ENCODE results near the gene SCN4B. TPM values are rescaled to one million over a fixed set of nuclear protein-coding genes. Genes with fewer than 3 reads are reported as not detected.

SCN4B gene
- total RNA-seq, 1 experiment from 2014 or later: 1.6 TPM

- Mint-ChIP-seq H3K4me1 (peaks cover 5 to 6% of the 10 kb centered on the region in 2 experiments), H3K9me3 (no peaks in the 10 kb centered on the region), H3K4me3 (no peak overlapping the region), H3K36me3 (ENCODE audit: insufficient read depth in 1 of 3, low read depth in 3 of 3) (no peaks in the 10 kb centered on the region), H3K27me3 (ENCODE audit: low read depth) (peaks cover 50% of the 10 kb centered on the region), H3K27ac (no peak overlapping the region; a peak in 1 of 7 replicates)
- Histone ChIP-seq H2BK12ac (ENCODE audit: insufficient read length, low read depth, low read length) (no peak overlapping the region), H4K91ac (ENCODE audit: insufficient read length, low read depth, low read length) (no peak overlapping the region), H3K56ac (ENCODE audit: insufficient read length, low read depth, low read length) (no peak overlapping the region), H3K79me2 (ENCODE audit: insufficient read depth, low read length) (no peaks in the 10 kb centered on the region), H2BK120ac (ENCODE audit: low read depth, low read length, poor library complexity, severe bottlenecking) (no peak overlapping the region), H3K4me1 (ENCODE audit: insufficient read depth, low read length) (no peaks in the 10 kb centered on the region), H3K27ac (ENCODE audit: insufficient read length, low read depth, low read length) (no peak overlapping the region), H2AFZ (ENCODE audit: low read length) (no peak overlapping the region), H2BK5ac (ENCODE audit: insufficient read length, low read length) (no peak overlapping the region), H3T11ph (ENCODE audit: low read length) (no peak overlapping the region), H3K4me2 (ENCODE audit: insufficient read depth, insufficient read length, low read length) (no peak overlapping the region), H3K4ac (ENCODE audit: low read depth, low read length) (no peak overlapping the region), H3K9me3 (ENCODE audit: control insufficient read depth, low read depth, low read length) (no peaks in the 10 kb centered on the region), H3K23ac (ENCODE audit: insufficient read length, low read depth, low read length) (no peak overlapping the region), H3K79me1 (ENCODE audit: insufficient read depth, low read depth, low read length, poor library complexity, severe bottlenecking) (no peaks in the 10 kb centered on the region), H4K8ac (replicated peaks; ENCODE audit: insufficient read length, low read depth, low read length) (no peak overlapping the region), H3K18ac (ENCODE audit: insufficient read length, low read depth, low read length) (no peak overlapping the region), H4K20me1 (ENCODE audit: control insufficient read depth, insufficient read depth, insufficient read length) (no peaks in the 10 kb centered on the region), H3K14ac (ENCODE audit: insufficient read depth, low read length) (no peak overlapping the region), H2AK5ac (ENCODE audit: insufficient read length, low read length) (no peak overlapping the region), H2BK20ac (ENCODE audit: low read depth, low read length, poor library complexity, severe bottlenecking) (no peak overlapping the region), H4K5ac (ENCODE audit: insufficient read length, low read depth, low read length) (no peak overlapping the region), H3K27me3 (ENCODE audit: insufficient read depth, low read length) (no peaks in the 10 kb centered on the region), H2BK15ac (ENCODE audit: low read depth, low read length) (no peak overlapping the region), H3K9ac (ENCODE audit: extremely low read depth, insufficient read length, low read length) (no peak overlapping the region), H3K23me2 (ENCODE audit: insufficient read length, low read depth, low read length, poor library complexity, severe bottlenecking) (no peaks in the 10 kb centered on the region)
- WGBS (ENCODE audit: extremely low coverage, insufficient read length, low lambda C conversion rate): no CpG with 5 or more reads among the region's 10 CpGs
- DNase-seq: no peak
- no peak for TF ChIP-seq CTCF (conservative IDR thresholded peaks at IDR 0.05)
Observed at GRCh38 chr11:118136801-118137200, 15.8 kb downstream of the SCN4B start.
